Endothelial cell of umbilical vein (primary cell): Measurements from ENCODE around the gene CACNA1B. TPM values are rescaled to one million over a fixed set of nuclear protein-coding genes. Genes with fewer than 3 reads are reported as not detected.

Source experiments
- BruUV-seq: library from RNA; stranded (reverse); fragments of 400-500 nt; replicated peaks from 2 replicates; lab custom pipeline; 2021; lab: Mats Ljungman, UMichigan
- CTCF ChIA-PET: fragments of 300-600, 350-600 bp; sonication (Branson Sonifier 250); formaldehyde crosslinking; loops from one replicate; lab custom pipeline; 2021; ENCODE audit warnings: antibody characterized with exemption, inconsistent platforms; lab: Charles Lee
- POLR2A ChIA-PET: fragments of 300-600, 350-600 bp; sonication (Branson Sonifier 250); formaldehyde crosslinking; loops from one replicate; lab custom pipeline; 2021; ENCODE audit warnings: antibody characterized with exemption, inconsistent platforms; lab: Charles Lee
- DNase-seq: peaks from one replicate; pipeline ENCODE4 v3.0.0-alpha.2; 2011; ENCODE audit warnings: low read depth, low spot score
- FAIRE-seq: peaks from 2 replicates; lab custom pipeline; 2011; peaks lifted over from hg19 to GRCh38; lab: Jason Lieb, UNC
- H2AFZ ChIP-seq: 2 replicates; pipeline ENCODE4 v1.6.0; 2012; ENCODE audit warnings: low read depth, low read length, control low read depth, inconsistent platforms
- H3K27ac ChIP-seq: 2 replicates; pipeline ENCODE4 v1.5.1; 2011; ENCODE audit warnings: low read depth, mild to moderate bottlenecking, control low read depth, low read length, moderate library complexity; ENCODE audit not compliant: insufficient read depth
- H3K27me3 ChIP-seq, 2 experiments: 2 replicates each; pipeline versions ENCODE4 v1.6.0 to v1.6.1; 2011; ENCODE audit warnings: low read length in 2 of 2, mixed read lengths in 1 of 2; ENCODE audit not compliant: control insufficient read depth in 2 of 2, insufficient read depth in 2 of 2
- H3K36me3 ChIP-seq, 2 experiments: 2 replicates in 1 of 2; 3 replicates in 1 of 2; pipeline ENCODE4 v1.5.1; 2011; ENCODE audit warnings: low read length in 2 of 2, mild to moderate bottlenecking in 1 of 2, moderate library complexity in 1 of 2; ENCODE audit not compliant: control insufficient read depth in 2 of 2, insufficient read depth in 2 of 2; ENCODE audit errors: extremely low read depth in 1 of 2
- H3K4me1 ChIP-seq: 3 replicates; pipeline ENCODE4 v1.5.1; 2011; ENCODE audit warnings: mild to moderate bottlenecking, low read length; ENCODE audit not compliant: control insufficient read depth, insufficient read depth; ENCODE audit errors: extremely low read depth
- H3K4me2 ChIP-seq: 2 replicates; pipeline ENCODE4 v1.6.1; 2011; ENCODE audit warnings: low read length, control low read depth, mixed read lengths; ENCODE audit not compliant: insufficient read depth
- H3K4me3 ChIP-seq, 3 experiments: fragments of 200-600 bp in 1 of 3; sonication (generic), shearing (Covaris generic) in 1 of 3; replicated peaks in 1 of 3; 2 replicates each; pipeline ENCODE4 v1.5.1; 2011 to 2016; ENCODE audit warnings: control low read depth in 3 of 3, low read length in 3 of 3, mild to moderate bottlenecking in 2 of 3, inconsistent platforms in 1 of 3, low read depth in 1 of 3, moderate library complexity in 1 of 3; ENCODE audit not compliant: insufficient read depth in 1 of 3
- H3K79me2 ChIP-seq: 2 replicates; pipeline ENCODE4 v1.6.0; 2012; ENCODE audit warnings: low read length, inconsistent platforms; ENCODE audit not compliant: control insufficient read depth, insufficient read depth
- H3K9ac ChIP-seq: replicated peaks from 2 replicates; pipeline ENCODE3; 2011; ENCODE audit warnings: low read length, control low read depth; ENCODE audit not compliant: insufficient read depth; ENCODE audit errors: extremely low read depth
- H3K9me1 ChIP-seq: replicated peaks from 3 replicates; pipeline ENCODE4 v1.6.0; 2011; ENCODE audit warnings: mild to moderate bottlenecking, low read length; ENCODE audit not compliant: control insufficient read depth, insufficient read depth; ENCODE audit errors: extremely low read depth
- H3K9me3 ChIP-seq: replicated peaks from 2 replicates; pipeline ENCODE4 v1.5.1; 2012; ENCODE audit warnings: low read length, inconsistent platforms; ENCODE audit not compliant: control insufficient read depth, insufficient read depth
- H4K20me1 ChIP-seq: replicated peaks from 2 replicates; pipeline ENCODE3; 2011; ENCODE audit warnings: mild to moderate bottlenecking, low read length; ENCODE audit not compliant: control insufficient read depth, insufficient read depth; ENCODE audit errors: extremely low read depth
- CTCF ChIP-seq, 2 donors: IDR thresholded peaks; 1 replicate in 1 of 2; 2 replicates in 1 of 2; pipeline ENCODE4 v1.5.1; 2011; ENCODE audit warnings: low read length in 2 of 2, mild to moderate bottlenecking in 2 of 2, moderate library complexity in 2 of 2, control low read depth in 1 of 2, inconsistent platforms in 1 of 2, low read depth in 1 of 2; ENCODE audit not compliant: insufficient read depth in 1 of 2; ENCODE audit errors: extremely low read depth in 1 of 2
- EZH2 ChIP-seq: IDR thresholded peaks from 2 replicates; pipeline ENCODE4 v1.6.1; 2012; ENCODE audit warnings: borderline replicate concordance, low read depth, mild to moderate bottlenecking, moderate library complexity, low read length, inconsistent platforms; ENCODE audit not compliant: severe bottlenecking
- FOS ChIP-seq: IDR thresholded peaks from 2 replicates; pipeline ENCODE4 v1.6.1; 2011; ENCODE audit warnings: mild to moderate bottlenecking, low read length, moderate library complexity, borderline replicate concordance; ENCODE audit not compliant: insufficient read depth
- GATA2 ChIP-seq: IDR thresholded peaks from 2 replicates; pipeline ENCODE4 v1.7.0; 2011; ENCODE audit warnings: low read depth, mild to moderate bottlenecking, moderate library complexity, mixed read lengths, low read length; ENCODE audit not compliant: insufficient read length, insufficient read depth
- JUN ChIP-seq: IDR thresholded peaks from 2 replicates; pipeline ENCODE4 v1.6.1; 2011; ENCODE audit warnings: borderline replicate concordance, low read depth; ENCODE audit not compliant: insufficient read length, insufficient read depth
- MAX ChIP-seq: IDR thresholded peaks from 2 replicates; pipeline ENCODE4 v1.6.1; 2011; ENCODE audit not compliant: insufficient read depth, insufficient read length
- MYC ChIP-seq: IDR thresholded peaks from one replicate; pipeline ENCODE4 v1.6.1; 2011; ENCODE audit warnings: mild to moderate bottlenecking, low read depth, low read length
- POLR2A ChIP-seq: IDR thresholded peaks from 2 replicates; pipeline ENCODE4 v1.6.1; 2012; ENCODE audit warnings: low read depth, mild to moderate bottlenecking, control low read depth, low read length
- POLR2AphosphoS5 ChIP-seq: IDR thresholded peaks from 2 replicates; pipeline ENCODE4 v1.6.1; 2012; ENCODE audit warnings: low read depth, mild to moderate bottlenecking, control low read depth, low read length, moderate library complexity; ENCODE audit not compliant: insufficient read depth
- dilution Hi-C: fragments of 300-500 bp; cut with MboI; formaldehyde crosslinking; loops from one replicate; pipeline ENCODE4 v1.15.0; 2019; ENCODE audit warnings: low sequenced_read_pairs; ENCODE audit not compliant: extremely low pct_ligation_motif_present
- intact Hi-C: fragments of 100-400 bp; cut with micrococcal nuclease; formaldehyde crosslinking; loops from one replicate; pipeline ENCODE4 v1.10.0; 2022
- polyA plus RNA-seq, 4 experiments: library from polyadenylated mRNA; depleted of rRNA in 3 of 4; stranded (reverse) in 3 of 4; unstranded in 1 of 4; fragments of >200 nt; gene quantifications; 2 replicates each; pipeline versions ENCODE4 v1.2.1 to v1.2.3, GENCODE V29; 2011 to 2012; ENCODE audit warnings: missing spikeins in 1 of 4
- total RNA-seq: library from RNA; stranded (reverse); gene quantifications from 2 replicates; pipeline ENCODE4 v1.2.3, GENCODE V29; 2021

CACNA1B gene
- total and polyA plus RNA-seq, 2 donors (not counting 3 experiments of a cell fraction or from before 2014, with no cell fraction given): 0.11 to 0.41 TPM

- TF ChIP-seq JUN (no peak), EZH2 (no peak), MYC (no peak), POLR2AphosphoS5 (no peak), MAX (no peak), FOS (no peak), GATA2 (no peak), CTCF (IDR thresholded peaks at IDR 0.05; ENCODE audit: extremely low read depth in 1 of 2, insufficient read depth in 1 of 2, low read depth in 1 of 2, low read length in 2 of 2) (no peak), POLR2A (no peak)
- no peak overlapping the region for H3K9ac ChIP-seq
- H3K9me1 ChIP-seq: no peaks in the 10 kb centered on the region
- H3K79me2 ChIP-seq: no peaks in the 10 kb centered on the region
- no peak overlapping the region for H3K4me3 ChIP-seq
- no TSS peak for BruUV-seq
- H3K27me3 ChIP-seq: no peaks in the 10 kb centered on the region
- H2AFZ ChIP-seq: no peak overlapping the region
- no peaks in the 10 kb centered on the region for H3K36me3 ChIP-seq
- FAIRE-seq (no peak), DNase-seq (no peak)
- ChIA-PET CTCF (no interaction called here), POLR2A (no interaction called here)
- H4K20me1 ChIP-seq: no peaks in the 10 kb centered on the region
- no peaks in the 10 kb centered on the region for H3K9me3 ChIP-seq
- no peak overlapping the region for H3K4me2 ChIP-seq
- H3K27ac ChIP-seq: no peak overlapping the region
- H3K4me1 ChIP-seq: no peaks in the 10 kb centered on the region
- dilution Hi-C loops (no loop called here), intact Hi-C loops (no loop called here)
Measured at GRCh38 chr9:138007918-138008841, 130.6 kb downstream of the CACNA1B start.
